Spleen (tissue), 7 donors: Measurements from ENCODE around the gene USP5.
"Not testable (repeated sequence)": the region's sequence is repeated elsewhere in the genome, so short reads cannot be mapped to it uniquely, and the experiment has no call there.

Source experiments
- CTCF ChIP-seq, 11 experiments: fragments of 200-600 bp in 7 of 11; fragments of 450-650 bp in 4 of 11; sonication (generic) in 4 of 11; IDR thresholded peaks in 8 of 11; conservative IDR thresholded peaks in 3 of 11; 1 replicate in 7 of 11; 2 replicates in 4 of 11; pipeline versions ENCODE4 v1.4.0 to v1.8.0; 2016 to 2021; ENCODE audit warnings: antibody characterized with exemption in 11 of 11, inconsistent platforms in 4 of 11, mild to moderate bottlenecking in 1 of 11
- POLR2A ChIP-seq, 3 donors: fragments of 450-650 bp; IDR thresholded peaks; one replicate each; pipeline ENCODE4 v1.5.1; 2017; ENCODE audit warnings: antibody characterized with exemption in 3 of 3, mild to moderate bottlenecking in 1 of 3
- donor health status: DM: no; HTN: no; CAD: no; lungs with moderate emphysema.
- donor health status: DM: no; HTN: no; CAD: no.
- donor health status: DM: no; HTN: no; CAD: no.

GRCh38 chr12:6865307-6865706 is 13.4 kb downstream of the USP5 start:
- TF ChIP-seq POLR2A (IDR thresholded peaks at IDR 0.05); CTCF (IDR thresholded peaks at IDR 0.05 in 8 of 11, conservative IDR thresholded peaks at IDR 0.05 in 3 of 11): not testable (repeated sequence)
